PC-9 (cell line): ENCODE measurements around the gene COLEC11.

Experiments
- CTCF ChIP-seq: fragments of 200-600 bp; sonication (generic); conservative IDR thresholded peaks from 2 replicates; pipeline ENCODE4 v1.6.1; 2017; ENCODE audit warnings: mixed run types, antibody characterized with exemption, mild to moderate bottlenecking, moderate library complexity
- EZH2 ChIP-seq: fragments of 200-600 bp; sonication (generic); IDR thresholded peaks from 2 replicates; pipeline ENCODE4 v1.8.0; 2017; ENCODE audit warnings: antibody characterized with exemption, low read depth

GRCh38 chr2:3606028-3606369 lies 11.1 kb downstream of the COLEC11 start:
- TF ChIP-seq CTCF (no peak), EZH2 (no peak)
